Ishikawa (cell line): ENCODE measurements around the gene MYO5A.

Source experiments
- CREB1 ChIP-seq: IDR thresholded peaks from 2 replicates; pipeline ENCODE4 v1.6.1; 2012; ENCODE audit warnings: low read depth
- EP300 ChIP-seq: IDR thresholded peaks from 2 replicates; pipeline ENCODE4 v1.6.1; 2012; ENCODE audit warnings: borderline replicate concordance
- FOXM1 ChIP-seq: IDR thresholded peaks from 2 replicates; pipeline ENCODE4 v1.6.1; 2012; ENCODE audit warnings: low read depth, borderline replicate concordance
- MAX ChIP-seq: IDR thresholded peaks from 2 replicates; pipeline ENCODE4 v1.6.1; 2012
- NFIC ChIP-seq: IDR thresholded peaks from 2 replicates; pipeline ENCODE4 v1.6.1; 2012

GRCh38 chr15:52329150-52329549 is 199.5 kb downstream of the MYO5A start:
- no peak for TF ChIP-seq MAX
- TF ChIP-seq CREB1, result no peak
- no peak for TF ChIP-seq EP300
- no peak for TF ChIP-seq FOXM1
- no peak for TF ChIP-seq NFIC
